ENCODE measurements around the gene SPINK9. TPM values are rescaled to one million over a fixed set of nuclear protein-coding genes. Genes with fewer than 3 reads are reported as not detected.

The SPINK9 gene
- total and polyA plus RNA-seq, 2 experiments from 2014 or later, result not detected

GRCh38 chr5:148372166-148372725 is 36.9 kb downstream of the SPINK9 start:
- WGBS (ENCODE audit: low lambda C conversion rate, missing lambda C conversion rate), result 51% methylated on average over 2 of the region's 2 CpGs

GRCh38 chr5:148372893-148373292 is 37.5 kb downstream of the SPINK9 start:
- peak overlapping the region; percentile 11 for H3K4me2 ChIP-seq
- no peaks in the 10 kb centered on the region for H3K79me2 ChIP-seq
- H3K36me3 ChIP-seq (replicated peaks; ENCODE audit: insufficient read depth, low read depth), result no peaks in the 10 kb centered on the region
- H3K9me2 ChIP-seq (replicated peaks; ENCODE audit: insufficient read depth), result no peaks in the 10 kb centered on the region
- no peaks in the 10 kb centered on the region for H3K27me3 ChIP-seq
- no peaks in the 10 kb centered on the region for H4K20me1 ChIP-seq (ENCODE audit: insufficient read depth, poor library complexity, severe bottlenecking)
- H2AFZ ChIP-seq, result no peak overlapping the region
- no peak for DNase-seq (ENCODE audit: low spot score)
- H3K4me1 ChIP-seq (ENCODE audit: insufficient read depth), result peaks cover 17% of the 10 kb centered on the region
- H3K9me3 ChIP-seq (ENCODE audit: low read depth), result no peaks in the 10 kb centered on the region
- H3K4me3 ChIP-seq, result no peak overlapping the region
- H3K27ac ChIP-seq, result peak overlapping the region; percentile 32
- TF ChIP-seq EZH2phosphoT487 (IDR thresholded peaks at IDR 0.05; ENCODE audit: low read depth, severe bottlenecking, unreplicated experiment) (no peak), EZH2 (IDR thresholded peaks at IDR 0.05; ENCODE audit: borderline replicate concordance) (no peak), CTCF (IDR thresholded peaks at IDR 0.05; ENCODE audit: poor library complexity) (no peak)

More at GRCh38 chr5:148372166-148372725, 36.9 kb downstream of the SPINK9 start:
- Histone ChIP-seq H3K4me3 (no peak overlapping the region), H3K79me2 (no peaks in the 10 kb centered on the region), H3K4me2 (no peak overlapping the region), H3K27ac (no peak overlapping the region), H2AFZ (no peak overlapping the region), H3K9me2 (replicated peaks; ENCODE audit: insufficient read depth) (no peaks in the 10 kb centered on the region), H3K27me3 (no peaks in the 10 kb centered on the region), H3K4me1 (ENCODE audit: insufficient read depth) (peaks cover 17% of the 10 kb centered on the region), H4K20me1 (ENCODE audit: insufficient read depth, poor library complexity, severe bottlenecking) (no peaks in the 10 kb centered on the region), H3K36me3 (replicated peaks; ENCODE audit: insufficient read depth, low read depth) (no peaks in the 10 kb centered on the region), H3K9me3 (ENCODE audit: low read depth) (no peaks in the 10 kb centered on the region)
- no peak for TF ChIP-seq EZH2phosphoT487 (IDR thresholded peaks at IDR 0.05; ENCODE audit: low read depth, severe bottlenecking, unreplicated experiment)
- TF ChIP-seq CTCF (IDR thresholded peaks at IDR 0.05; ENCODE audit: poor library complexity), result no peak
- no peak for TF ChIP-seq EZH2 (IDR thresholded peaks at IDR 0.05; ENCODE audit: borderline replicate concordance)
- DNase-seq (ENCODE audit: low spot score), result no peak

- 69% methylated on average over 3 of the region's 3 CpGs for WGBS (ENCODE audit: low lambda C conversion rate, missing lambda C conversion rate)
- no peak overlapping the region for H3K4me3 ChIP-seq
These were observed 39.5 kb downstream of the SPINK9 start for GRCh38 chr5:148374690-148375360.

More at GRCh38 chr5:148374690-148375360, 39.5 kb downstream of the SPINK9 start:
- TF ChIP-seq EZH2 (IDR thresholded peaks at IDR 0.05; ENCODE audit: borderline replicate concordance), result no peak
- no peak for TF ChIP-seq EZH2phosphoT487 (IDR thresholded peaks at IDR 0.05; ENCODE audit: low read depth, severe bottlenecking, unreplicated experiment)
- TF ChIP-seq CTCF (IDR thresholded peaks at IDR 0.05; ENCODE audit: poor library complexity), result peak; percentile 82
- no peaks in the 10 kb centered on the region for H4K20me1 ChIP-seq (ENCODE audit: insufficient read depth, poor library complexity, severe bottlenecking)
- peak; percentile 85 for DNase-seq (ENCODE audit: low spot score)
- no peak overlapping the region for H3K27ac ChIP-seq
- H3K36me3 ChIP-seq (replicated peaks; ENCODE audit: insufficient read depth, low read depth), result no peaks in the 10 kb centered on the region
- H3K9me2 ChIP-seq (replicated peaks; ENCODE audit: insufficient read depth), result no peaks in the 10 kb centered on the region
- H3K79me2 ChIP-seq, result no peaks in the 10 kb centered on the region
- no peaks in the 10 kb centered on the region for H3K9me3 ChIP-seq (ENCODE audit: low read depth)
- H3K4me2 ChIP-seq, result no peak overlapping the region
- no peaks in the 10 kb centered on the region for H3K27me3 ChIP-seq
- peaks cover 17% of the 10 kb centered on the region for H3K4me1 ChIP-seq (ENCODE audit: insufficient read depth)
- no peak overlapping the region for H2AFZ ChIP-seq

Measured in hepatocyte (in vitro differentiated cells).